GM19025 (cell line): ENCODE results near the gene LPAR5.
"Not testable (repeated sequence)": the region's sequence is repeated elsewhere in the genome, so short reads cannot be mapped to it uniquely, and the experiment has no call there.

Source experiments
- ATAC-seq: cut with Tn5 transposase; IDR thresholded peaks from one replicate; pipeline ENCODE4 v1.9.1; 2021; ENCODE audit warnings: mild to moderate bottlenecking, low read depth, moderate library complexity; ENCODE audit not compliant: unreplicated experiment

The LPAR5 gene

DNA sequence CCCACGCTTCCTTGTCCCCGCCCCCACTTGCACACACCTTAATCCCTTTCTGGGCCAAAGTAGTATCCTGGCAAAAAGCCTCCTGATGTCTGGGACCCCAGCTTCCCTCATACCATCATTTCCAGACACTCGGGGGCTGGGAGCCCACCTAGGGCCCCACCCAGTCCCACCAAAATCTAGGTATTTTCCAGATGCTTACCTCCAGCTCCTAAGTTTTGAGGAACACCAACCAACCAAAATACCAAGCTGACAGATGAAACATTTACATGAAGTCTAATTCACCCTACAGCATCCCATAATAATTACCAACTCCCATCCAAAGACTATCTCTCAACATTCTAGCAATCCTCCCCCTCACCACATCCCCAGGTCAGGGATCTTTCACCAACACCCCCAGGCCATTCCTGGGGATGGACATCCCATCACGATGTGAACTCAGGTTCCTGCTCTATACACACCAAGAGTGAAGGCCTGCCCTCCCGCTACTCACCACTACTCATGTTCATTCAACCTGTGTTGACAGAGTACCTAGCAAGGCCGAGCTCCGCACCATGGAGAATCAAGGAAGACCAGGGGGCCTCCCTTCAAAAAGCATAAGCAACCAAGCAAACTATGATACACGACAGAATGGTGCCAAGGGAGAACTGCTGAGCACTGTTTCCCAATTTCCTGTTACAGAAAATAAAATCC lies 27.0 kb downstream of the LPAR5 start:
- ATAC-seq, result no peak

DNA sequence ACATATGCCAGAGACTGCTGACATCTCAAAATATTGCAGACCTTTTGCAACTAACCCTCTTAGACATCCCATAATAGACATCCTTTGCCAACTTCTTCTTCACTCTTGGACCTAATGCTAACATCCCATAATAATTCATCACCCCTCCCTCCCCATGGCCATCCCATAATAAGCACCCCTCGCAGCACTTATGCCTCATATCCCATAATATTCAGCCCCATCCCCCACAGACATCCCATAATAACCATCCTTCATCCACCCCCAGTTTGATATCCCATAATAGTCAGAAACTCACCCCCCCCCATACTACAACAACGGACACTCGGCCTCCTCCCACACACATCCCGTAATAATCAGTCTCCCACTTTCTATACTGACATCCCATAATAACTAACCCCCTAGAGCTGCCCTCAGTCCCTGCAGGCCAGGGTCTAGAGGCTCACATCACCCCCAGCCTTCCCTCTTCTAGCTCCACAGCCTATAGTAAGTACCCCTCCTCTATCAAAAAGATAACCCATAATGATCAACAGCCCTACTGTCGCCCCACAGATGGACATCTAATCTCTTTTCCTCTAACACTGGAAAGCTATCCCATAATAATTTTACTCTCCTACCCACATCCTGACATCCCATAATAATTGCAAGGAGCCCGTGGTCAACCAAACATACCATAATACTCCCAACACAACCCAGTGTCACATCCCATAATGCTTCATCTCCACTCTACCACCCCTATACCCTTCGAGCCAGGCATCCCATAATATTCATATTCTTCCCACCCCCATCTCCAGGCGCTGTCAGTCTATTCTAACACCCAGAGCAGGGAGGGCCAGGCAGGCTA lies 27.8 kb downstream of the LPAR5 start:
- ATAC-seq, result no peak

DNA sequence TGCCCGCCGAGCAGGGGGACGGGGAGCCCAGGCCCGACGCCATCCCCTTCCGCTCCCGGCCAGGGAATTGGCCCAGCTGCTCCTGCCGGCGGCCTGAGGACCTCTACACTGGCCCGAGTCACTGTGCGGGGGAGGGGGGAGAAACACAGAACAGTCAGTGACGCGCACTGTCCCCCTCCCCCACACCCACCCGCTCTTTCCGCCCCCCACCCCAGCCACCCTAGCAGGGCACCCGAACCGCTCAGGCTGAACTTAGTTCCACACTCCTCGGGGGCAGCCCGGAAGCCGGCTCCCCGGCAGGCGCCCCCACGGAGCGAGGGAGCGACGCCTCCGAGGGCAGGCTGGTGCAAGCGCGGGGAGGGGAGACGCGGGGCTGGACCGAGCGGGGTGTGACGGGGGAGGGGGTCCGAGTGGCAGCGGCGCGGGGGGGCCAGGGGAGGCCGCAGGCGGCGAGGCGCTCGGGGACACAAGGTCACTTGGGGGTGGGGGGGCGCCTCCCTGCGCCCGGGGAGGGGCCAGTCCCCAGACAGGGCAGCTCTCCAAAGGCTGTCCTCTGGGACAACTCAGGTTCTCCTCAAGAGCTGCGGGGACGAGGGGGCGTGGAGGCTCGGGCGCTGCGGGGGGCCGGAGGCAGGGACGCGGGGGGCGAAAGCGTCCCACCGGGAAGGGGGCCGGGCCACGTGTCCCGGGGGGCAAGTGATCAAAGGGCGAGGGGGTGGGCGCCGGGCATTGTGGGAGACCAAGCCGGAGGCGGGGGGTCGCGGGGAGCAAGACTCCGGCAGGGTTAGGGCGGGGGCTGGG lies 29.2 kb downstream of the LPAR5 start:
- no peak for ATAC-seq

DNA sequence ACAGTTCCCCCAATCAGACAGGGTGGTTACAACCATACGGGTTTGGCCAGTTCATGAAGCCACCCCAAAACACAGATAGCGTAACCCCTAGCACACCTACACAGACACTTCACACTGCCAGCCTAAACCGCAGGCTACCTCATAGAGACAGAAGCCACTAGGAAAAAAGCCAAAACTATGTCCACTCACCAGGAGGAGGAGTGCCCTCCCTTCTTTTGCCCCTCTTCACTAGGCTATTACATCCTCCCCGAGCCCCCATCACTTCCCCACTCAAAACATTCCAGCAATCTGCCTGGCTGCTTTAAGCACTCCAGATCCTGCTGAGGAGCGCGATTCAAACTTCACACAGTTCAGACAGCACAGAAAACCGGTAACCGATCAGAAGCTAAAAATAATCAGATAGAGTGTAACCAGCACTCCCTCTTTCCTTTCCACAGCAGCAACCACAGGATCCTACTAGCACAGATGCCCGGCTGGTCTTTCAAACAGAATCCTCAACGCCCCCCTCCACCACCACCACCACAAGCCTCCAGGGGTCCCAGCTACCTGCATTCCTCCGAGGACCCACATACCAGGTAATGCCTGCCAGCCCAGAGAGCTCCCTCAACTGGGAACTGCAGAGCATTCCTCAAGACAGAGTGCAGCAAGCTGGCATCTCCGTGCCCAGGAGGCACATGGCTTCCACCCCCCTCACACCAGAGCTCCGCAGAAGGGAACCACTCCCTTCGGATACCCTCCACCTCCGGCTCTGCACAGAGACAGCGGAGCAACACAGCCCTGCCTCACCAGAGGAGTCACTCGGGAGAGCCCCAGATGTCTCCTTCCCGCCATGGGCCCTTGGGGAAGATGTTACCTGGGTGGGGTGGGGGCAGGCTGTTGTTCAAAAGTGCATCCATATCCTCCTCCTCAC lies 30.1 kb downstream of the LPAR5 start:
- ATAC-seq, result no peak

GRCh38 chr12:6604259-6605029 lies 31.3 kb downstream of the LPAR5 start:
- ATAC-seq, result no peak

DNA sequence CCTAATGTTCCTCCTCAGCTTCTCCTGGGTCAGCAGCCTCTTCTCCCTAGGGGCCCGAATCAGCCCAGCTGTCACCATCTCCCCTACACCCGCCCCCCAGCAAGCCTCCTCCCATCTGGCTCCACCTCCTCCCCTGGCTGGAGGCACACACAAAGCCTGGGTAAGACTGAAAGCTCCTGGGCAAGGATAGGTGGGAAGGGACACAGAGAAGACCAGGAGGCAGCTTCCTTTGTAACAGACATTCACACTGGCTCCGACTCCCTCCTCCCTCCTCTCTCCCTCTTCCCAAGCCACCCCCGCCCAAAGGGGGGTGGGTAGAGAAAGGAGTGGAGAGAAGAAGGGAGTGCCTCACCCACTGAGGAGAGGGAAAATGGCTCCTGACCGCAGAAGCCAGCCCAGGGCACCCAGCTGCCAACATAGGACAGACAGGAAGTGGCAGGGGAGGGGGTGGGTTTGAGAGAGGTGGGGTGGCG lies 32.6 kb downstream of the LPAR5 start:
- no peak for ATAC-seq

- no peak for ATAC-seq
Measured at GRCh38 chr12:6602526-6602925, 33.2 kb downstream of the LPAR5 start.

DNA sequence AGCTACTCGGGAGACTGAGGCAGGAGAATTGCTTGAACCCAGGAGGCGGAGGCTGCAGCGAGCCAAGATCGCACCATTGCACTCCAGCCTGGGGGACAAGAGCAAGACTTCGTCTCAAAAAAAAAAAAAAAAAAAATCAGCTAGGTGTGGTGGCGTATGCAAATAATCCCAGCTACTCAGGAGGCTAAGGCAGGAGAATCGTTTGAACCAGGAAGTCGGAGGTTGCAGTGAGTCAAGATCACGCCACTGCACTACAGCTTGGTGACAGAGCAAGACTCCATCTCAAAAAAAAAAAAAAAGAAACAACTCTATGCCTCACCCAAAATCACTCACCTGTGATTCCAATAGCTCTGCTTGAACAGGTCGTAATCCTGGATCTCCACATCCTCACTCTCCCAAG lies 40.1 kb downstream of the LPAR5 start:
- ATAC-seq, result not testable (repeated sequence)

GRCh38 chr12:6592087-6592486 lies 43.7 kb downstream of the LPAR5 start:
- ATAC-seq, result no peak

GRCh38 chr12:6586569-6586968 lies 49.2 kb downstream of the LPAR5 start:
- ATAC-seq, result not testable (repeated sequence)

DNA sequence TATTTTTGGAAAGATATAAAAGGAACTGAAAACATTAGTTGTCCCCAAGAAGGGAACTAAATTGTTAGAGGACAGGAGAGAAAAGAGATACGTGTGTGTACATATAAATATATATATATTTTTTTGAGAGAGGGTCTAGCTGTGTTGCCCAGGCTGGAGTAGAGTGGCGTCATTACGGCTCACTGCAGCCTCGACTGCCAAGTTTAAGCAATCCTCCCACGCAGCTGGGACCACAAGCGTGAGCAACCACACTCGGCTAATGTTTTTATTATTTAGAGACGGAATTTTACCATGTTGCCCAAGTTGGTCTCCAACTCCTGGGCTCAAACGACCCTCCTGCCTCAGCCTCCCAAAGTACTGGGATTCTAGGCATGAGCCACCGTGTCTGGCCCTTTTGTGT lies 51.5 kb downstream of the LPAR5 start:
- ATAC-seq, result no peak

GRCh38 chr12:6582959-6583358 lies 52.8 kb downstream of the LPAR5 start:
- ATAC-seq, result no peak

- ATAC-seq, result no peak
Measured at GRCh38 chr12:6582196-6582595, 53.6 kb downstream of the LPAR5 start.

DNA sequence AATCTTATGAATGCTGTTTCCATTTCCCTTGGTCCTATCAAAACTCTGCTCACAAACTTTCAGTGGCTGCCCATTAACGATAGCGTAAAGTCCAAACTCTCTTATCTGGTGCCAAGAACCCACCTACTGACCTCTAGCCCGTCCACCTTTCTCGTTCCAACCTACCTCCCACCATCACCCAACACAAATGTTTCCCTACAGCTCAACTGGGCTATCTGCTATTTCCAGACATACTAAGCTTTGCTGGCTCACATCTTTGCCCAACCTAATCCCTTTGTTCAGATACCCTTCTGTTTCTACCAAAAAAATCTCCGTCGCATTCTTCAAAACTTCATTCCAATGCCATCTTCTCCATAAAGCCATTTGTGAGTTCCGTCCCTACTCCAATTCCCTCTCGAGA lies 60.1 kb downstream of the LPAR5 start:
- ATAC-seq, result no peak

- ATAC-seq, result no peak
Measured at GRCh38 chr12:6574576-6575295, 61.0 kb downstream of the LPAR5 start.

- ATAC-seq, result no peak
Measured at GRCh38 chr12:6573001-6573400, 62.8 kb downstream of the LPAR5 start.

GRCh38 chr12:6570264-6570887 lies 65.4 kb downstream of the LPAR5 start:
- no peak for ATAC-seq

DNA sequence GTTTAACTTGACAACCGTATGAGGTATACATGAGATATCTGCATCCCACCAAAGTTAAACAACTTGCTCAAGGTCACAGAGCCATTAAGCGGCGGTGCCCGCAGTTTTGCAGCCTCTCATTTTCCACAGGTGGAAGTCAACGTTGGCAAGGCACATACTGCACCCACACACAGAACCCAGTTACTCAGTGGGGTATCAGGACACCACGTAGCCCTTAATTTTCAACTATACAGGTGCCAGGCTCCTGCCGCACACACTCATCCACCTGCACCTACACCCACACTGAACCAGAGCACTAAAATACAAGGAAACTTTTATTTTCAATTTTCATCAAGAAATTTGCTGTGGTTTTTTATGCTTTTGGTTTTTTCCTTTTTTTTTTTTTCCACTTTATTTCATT lies 66.0 kb downstream of the LPAR5 start:
- ATAC-seq, result no peak
